Measurements from ENCODE around the gene AMOT.

GRCh38 chrX:112851806-112852205 is 11.2 kb upstream of the AMOT start:
- TF ChIP-seq POLR2AphosphoS5 (IDR thresholded peaks at IDR 0.05; ENCODE audit: low read depth, low read length) (no peak), POLR2A (IDR thresholded peaks at IDR 0.05; ENCODE audit: low read depth, low read length) (no peak)
